HEK293 (cell line): ENCODE measurements around the gene SORL1.

ENCODE experiments used
- CTCF ChIA-PET: fragments of 350-600 bp; formaldehyde crosslinking; extraction: SDS; loops from one replicate; lab custom pipeline; 2021; ENCODE audit warnings: antibody characterized with exemption; lab: Yijun Ruan, JAX
- POLR2A ChIA-PET: fragments of 300-600 bp; formaldehyde crosslinking; extraction: SDS; loops from one replicate; lab custom pipeline; 2020; ENCODE audit warnings: antibody characterized with exemption, inconsistent platforms; lab: Yijun Ruan, JAX
- H3K27ac ChIP-seq: fragments of 200-500 bp; sonication (Bioruptor generic); 2 replicates; pipeline ENCODE4 v1.5.1; 2014; ENCODE audit warnings: low read depth, low read length, control low read depth, inconsistent platforms; ENCODE audit errors: extremely low read depth
- H3K36me3 ChIP-seq, 2 experiments: fragments of 200-500 bp in 1 of 2; sonication (Bioruptor generic) in 1 of 2; 1 replicate in 1 of 2; 2 replicates in 1 of 2; pipeline ENCODE4 v1.5.1; 2014 to 2017; ENCODE audit warnings: inconsistent platforms in 2 of 2, low read length in 2 of 2; ENCODE audit not compliant: control insufficient read depth in 2 of 2, insufficient read depth in 1 of 2
- H3K4me1 ChIP-seq: fragments of 200-500 bp; sonication (Bioruptor generic); 2 replicates; pipeline ENCODE4 v1.5.1; 2014; ENCODE audit warnings: mild to moderate bottlenecking, low read length, inconsistent platforms; ENCODE audit not compliant: control insufficient read depth, insufficient read depth
- H3K4me3 ChIP-seq: 2 replicates; pipeline ENCODE4 v1.5.1; 2011; ENCODE audit warnings: low read depth, mild to moderate bottlenecking, control low read depth, low read length, moderate library complexity
- H3K9me3 ChIP-seq: fragments of 200-500 bp; sonication (Bioruptor generic); 2 replicates; pipeline ENCODE4 v1.5.1; 2014; ENCODE audit warnings: low read depth, low read length, inconsistent platforms; ENCODE audit not compliant: control insufficient read depth, insufficient read depth
- BCL6B ChIP-seq: fragments of 450-650 bp; formaldehyde crosslinking; IDR thresholded peaks from 2 replicates; pipeline ENCODE4 v1.5.1; 2017; ENCODE audit warnings: missing biosample characterization, missing genetic modification characterization
- CTCF ChIP-seq: fragments of 450-650 bp; formaldehyde crosslinking; IDR thresholded peaks from 2 replicates; pipeline ENCODE4 v1.5.1; 2016; ENCODE audit warnings: missing biosample characterization, missing genetic modification characterization
- YY2 ChIP-seq: fragments of 450-650 bp; formaldehyde crosslinking; IDR thresholded peaks from 2 replicates; pipeline ENCODE4 v1.5.1; 2016; ENCODE audit warnings: missing biosample characterization, missing genetic modification characterization
- ZIC2 ChIP-seq: fragments of 450-650 bp; formaldehyde crosslinking; IDR thresholded peaks from 2 replicates; pipeline ENCODE4 v1.5.1; 2016; ENCODE audit warnings: missing biosample characterization, missing genetic modification characterization
- ZNF140 ChIP-seq: fragments of 450-650 bp; formaldehyde crosslinking; IDR thresholded peaks from 2 replicates; pipeline ENCODE4 v1.5.1; 2016; ENCODE audit warnings: missing biosample characterization, missing genetic modification characterization
- ZNF169 ChIP-seq: fragments of 450-650 bp; formaldehyde crosslinking; IDR thresholded peaks from 2 replicates; pipeline ENCODE4 v1.5.1; 2016; ENCODE audit warnings: missing biosample characterization, missing genetic modification characterization
- ZNF174 ChIP-seq: fragments of 450-650 bp; formaldehyde crosslinking; IDR thresholded peaks from 2 replicates; pipeline ENCODE4 v1.5.0; 2017; ENCODE audit warnings: missing biosample characterization, mild to moderate bottlenecking, missing genetic modification characterization
- ZNF24 ChIP-seq: fragments of 450-650 bp; formaldehyde crosslinking; IDR thresholded peaks from 2 replicates; pipeline ENCODE4 v1.5.1; 2016; ENCODE audit warnings: missing biosample characterization, missing genetic modification characterization
- ZNF26 ChIP-seq: fragments of 450-650 bp; formaldehyde crosslinking; IDR thresholded peaks from 2 replicates; pipeline ENCODE4 v1.5.1; 2016; ENCODE audit warnings: missing biosample characterization, missing genetic modification characterization
- ZNF302 ChIP-seq: fragments of 450-650 bp; formaldehyde crosslinking; IDR thresholded peaks from 2 replicates; pipeline ENCODE4 v1.5.1; 2016; ENCODE audit warnings: missing biosample characterization, missing genetic modification characterization, low read depth
- ZNF335 ChIP-seq: fragments of 450-650 bp; formaldehyde crosslinking; conservative IDR thresholded peaks from 2 replicates; pipeline ENCODE4 v1.5.1; 2016; ENCODE audit warnings: missing biosample characterization, missing genetic modification characterization
- ZNF350 ChIP-seq: fragments of 450-650 bp; formaldehyde crosslinking; IDR thresholded peaks from 2 replicates; pipeline ENCODE4 v1.5.0; 2017; ENCODE audit warnings: missing biosample characterization, mild to moderate bottlenecking, missing genetic modification characterization
- ZNF501 ChIP-seq: fragments of 450-650 bp; formaldehyde crosslinking; IDR thresholded peaks from 2 replicates; pipeline ENCODE4 v1.5.1; 2016; ENCODE audit warnings: missing biosample characterization, missing genetic modification characterization
- ZNF530 ChIP-seq: fragments of 450-650 bp; formaldehyde crosslinking; IDR thresholded peaks from 2 replicates; pipeline ENCODE4 v1.5.1; 2016; ENCODE audit warnings: low read depth, missing biosample characterization, missing genetic modification characterization
- ZNF555 ChIP-seq: fragments of 450-650 bp; formaldehyde crosslinking; conservative IDR thresholded peaks from 2 replicates; pipeline ENCODE4 v1.5.1; 2017; ENCODE audit warnings: missing biosample characterization, mild to moderate bottlenecking, missing genetic modification characterization, inconsistent platforms
- ZNF558 ChIP-seq: fragments of 450-650 bp; formaldehyde crosslinking; IDR thresholded peaks from 2 replicates; pipeline ENCODE4 v1.5.1; 2016; ENCODE audit warnings: missing biosample characterization, missing genetic modification characterization
- ZNF580 ChIP-seq: fragments of 450-650 bp; formaldehyde crosslinking; IDR thresholded peaks from 2 replicates; pipeline ENCODE4 v1.5.1; 2016; ENCODE audit warnings: missing biosample characterization, missing genetic modification characterization
- ZNF621 ChIP-seq: fragments of 450-650 bp; formaldehyde crosslinking; IDR thresholded peaks from 2 replicates; pipeline ENCODE4 v1.5.1; 2017; ENCODE audit warnings: missing biosample characterization, missing genetic modification characterization
- ZNF626 ChIP-seq: fragments of 450-650 bp; sonication (Bioruptor Pico); formaldehyde crosslinking; IDR thresholded peaks from 2 replicates; pipeline ENCODE4 v1.5.1; 2018; ENCODE audit warnings: missing biosample characterization, missing genetic modification characterization, inconsistent platforms
- ZNF639 ChIP-seq: fragments of 450-650 bp; formaldehyde crosslinking; IDR thresholded peaks from 2 replicates; pipeline ENCODE4 v1.5.1; 2016; ENCODE audit warnings: missing biosample characterization, missing genetic modification characterization
- ZNF664 ChIP-seq: fragments of 450-650 bp; formaldehyde crosslinking; IDR thresholded peaks from 2 replicates; pipeline ENCODE4 v1.5.1; 2016; ENCODE audit warnings: missing biosample characterization, missing genetic modification characterization
- ZNF701 ChIP-seq: fragments of 450-650 bp; formaldehyde crosslinking; IDR thresholded peaks from 2 replicates; pipeline ENCODE4 v1.5.1; 2016; ENCODE audit warnings: missing biosample characterization, missing genetic modification characterization
- ZNF785 ChIP-seq: fragments of 450-650 bp; formaldehyde crosslinking; IDR thresholded peaks from 2 replicates; pipeline ENCODE4 v1.5.1; 2016; ENCODE audit warnings: missing biosample characterization, missing genetic modification characterization
- ZSCAN18 ChIP-seq: fragments of 450-650 bp; formaldehyde crosslinking; IDR thresholded peaks from 2 replicates; pipeline ENCODE4 v1.5.1; 2016; ENCODE audit warnings: missing biosample characterization, missing genetic modification characterization

The SORL1 gene

GRCh38 chr11:121449123-121449522 is 3.0 kb upstream of the SORL1 start:
- Histone ChIP-seq H3K4me3 (no peak overlapping the region), H3K36me3 (no peaks in the 10 kb centered on the region), H3K27ac (no peak overlapping the region), H3K4me1 (no peaks in the 10 kb centered on the region), H3K9me3 (no peaks in the 10 kb centered on the region)
- ChIA-PET CTCF (interaction anchor here (0.8 to 1.6 kb wide), 2 partner anchors 130 to 254 kb away, joined by 4 read pairs; no protein-coding TSS in a partner anchor), POLR2A (interaction anchor here (0.6 kb wide), 1 partner anchor 18 kb away, joined by 3 read pairs; no protein-coding TSS in a partner anchor)
- TF ChIP-seq ZNF26 (peak; percentile 87), YY2 (tag by site-specific recombination) (no peak)

GRCh38 chr11:121449626-121450025 is 2.5 kb upstream of the SORL1 start:
- Histone ChIP-seq H3K27ac (no peak overlapping the region), H3K4me3 (no peak overlapping the region), H3K36me3 (no peaks in the 10 kb centered on the region), H3K9me3 (no peaks in the 10 kb centered on the region), H3K4me1 (no peaks in the 10 kb centered on the region)
- CTCF ChIA-PET, result interaction anchor here (0.8 to 0.9 kb wide), 2 partner anchors 142 to 255 kb away, joined by 3 to 4 read pairs; no protein-coding TSS in a partner anchor
- TF ChIP-seq ZNF302 (tag by site-specific recombination), result no peak
- TF ChIP-seq ZNF639 (tag by site-specific recombination), result no peak
- TF ChIP-seq ZNF785 (tag by site-specific recombination), result no peak
- TF ChIP-seq ZIC2 (tag by site-specific recombination), result no peak
- no peak for TF ChIP-seq ZNF169 (tag by site-specific recombination)
- TF ChIP-seq ZNF701 (tag by site-specific recombination), result no peak
- POLR2A ChIA-PET, result interaction anchor here (0.5 to 0.6 kb wide), 2 partner anchors 12 to 17 kb away, joined by 3 read pairs; no protein-coding TSS in a partner anchor

- H3K9me3 ChIP-seq, result no peaks in the 10 kb centered on the region
- ChIA-PET CTCF (interaction anchor here (0.7 to 2.1 kb wide), 4 partner anchors 16 to 380 kb away, joined by 3 to 7 read pairs (median 4); no protein-coding TSS in a partner anchor), POLR2A (interaction anchor here (2.8 kb wide), 1 partner anchor 17 kb away, joined by 11 read pairs; no protein-coding TSS in a partner anchor)
- no peaks in the 10 kb centered on the region for H3K4me1 ChIP-seq
- no peak overlapping the region for H3K27ac ChIP-seq
- no peak overlapping the region for H3K4me3 ChIP-seq
- no peaks in the 10 kb centered on the region for H3K36me3 ChIP-seq
- TF ChIP-seq ZNF621 (tag by site-specific recombination), result no peak
- TF ChIP-seq ZNF24 (tag by site-specific recombination), result no peak
- TF ChIP-seq ZNF350 (tag by site-specific recombination), result no peak
- no peak for TF ChIP-seq ZNF335
- no peak for TF ChIP-seq CTCF (tag by site-specific recombination)
- no peak for TF ChIP-seq ZSCAN18 (tag by site-specific recombination)
- TF ChIP-seq ZNF530 (tag by site-specific recombination), result no peak
- no peak for TF ChIP-seq BCL6B (tag by site-specific recombination)
- no peak for TF ChIP-seq ZNF174
- no peak for TF ChIP-seq ZNF580 (tag by site-specific recombination)
- TF ChIP-seq ZNF555 (tag by site-specific recombination), result no peak
- no peak for TF ChIP-seq ZNF501 (tag by site-specific recombination)
- TF ChIP-seq ZNF664 (tag by site-specific recombination), result no peak
- no peak for TF ChIP-seq ZNF558
- no peak for TF ChIP-seq ZNF626
- no peak for TF ChIP-seq ZNF140 (tag by site-specific recombination)
Observed at GRCh38 chr11:121450401-121450800, 1.7 kb upstream of the SORL1 start.
